Measurements from ENCODE around the gene HACL1. TPM values are rescaled to one million over a fixed set of nuclear protein-coding genes. Genes with fewer than 3 reads are reported as not detected.

HACL1 gene
- total RNA-seq, 1 experiment from 2014 or later = 20.5 TPM

DNA sequence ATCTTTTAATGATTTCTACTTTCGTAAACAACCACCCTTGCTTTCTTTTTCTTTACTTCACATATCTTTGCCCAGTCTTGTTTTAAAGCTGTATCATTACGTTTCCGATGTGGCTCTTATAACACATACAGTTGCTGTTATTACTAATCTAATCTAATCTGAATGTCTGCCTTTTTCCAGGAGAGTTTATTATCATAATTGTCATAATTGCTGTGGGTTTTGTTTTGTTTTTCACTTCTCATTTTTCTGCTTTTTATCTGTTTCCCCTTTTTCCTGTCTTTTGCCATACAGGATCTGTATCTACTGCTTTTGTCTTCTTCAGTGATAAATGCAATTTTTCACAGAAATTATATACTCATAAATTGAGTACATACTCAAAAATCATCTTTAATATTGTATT lies 24.9 kb downstream of the HACL1 start:
- RAD21 ChIA-PET (ENCODE audit: low non-redundant PET in 1 of 2, low total read pairs in 2 of 2, uncharacterized antibody in 2 of 2, unreplicated experiment in 2 of 2) = no interaction called here
- no peak overlapping the region for H3K9ac ChIP-seq (ENCODE audit: low read length)
- ATAC-seq (no peak), DNase-seq (ENCODE audit: low read depth, low spot score) (no peak)
- H3K27me3 ChIP-seq (ENCODE audit: insufficient read depth, low read length) = no peaks in the 10 kb centered on the region
- CTCF ChIA-PET = no interaction called here
- intact Hi-C loops (cut with micrococcal nuclease) = no loop called here
- no peak overlapping the region for H2AFZ ChIP-seq (ENCODE audit: low read depth, low read length, poor library complexity, severe bottlenecking)
- H3K36me3 ChIP-seq (ENCODE audit: control insufficient read depth in 1 of 2, insufficient read depth in 2 of 2, low read length in 2 of 2) = peaks cover 5 to 8% of the 10 kb centered on the region in 2 experiments; a peak in 3 of 4 replicates
- H4K20me1 ChIP-seq (ENCODE audit: insufficient read depth) = no peaks in the 10 kb centered on the region
- no peaks in the 10 kb centered on the region for H3K4me1 ChIP-seq (ENCODE audit: control insufficient read depth in 1 of 2, insufficient read depth in 2 of 2, low read length in 2 of 2)
- no peak for TF ChIP-seq ELF1 (IDR thresholded peaks at IDR 0.05; ENCODE audit: borderline replicate concordance, low read depth)
- no peak for TF ChIP-seq JUND (IDR thresholded peaks at IDR 0.05)
- no peak for TF ChIP-seq EZH2phosphoT487 (IDR thresholded peaks at IDR 0.05; ENCODE audit: borderline replicate concordance)
- no peak for TF ChIP-seq CBX3 (IDR thresholded peaks at IDR 0.05; ENCODE audit: low read depth)
- TF ChIP-seq YY1 (IDR thresholded peaks at IDR 0.05; ENCODE audit: extremely low read depth, insufficient replicate concordance, low read depth, low read length) = no peak
- TF ChIP-seq EGR1 (IDR thresholded peaks at IDR 0.05; ENCODE audit: low read depth) = no peak
- TF ChIP-seq RAD21 (IDR thresholded peaks at IDR 0.05; ENCODE audit: low read depth) = no peak
- TF ChIP-seq SIN3A (IDR thresholded peaks at IDR 0.05; ENCODE audit: low read depth) = no peak
- TF ChIP-seq, protein P1, sequence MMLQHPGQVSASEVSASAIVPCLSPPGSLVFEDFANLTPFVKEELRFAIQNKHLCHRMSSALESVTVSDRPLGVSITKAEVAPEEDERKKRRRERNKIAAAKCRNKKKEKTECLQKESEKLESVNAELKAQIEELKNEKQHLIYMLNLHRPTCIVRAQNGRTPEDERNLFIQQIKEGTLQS (IDR thresholded peaks at IDR 0.05) = no peak
- TF ChIP-seq EZH2 (IDR thresholded peaks at IDR 0.05) = no peak
- TF ChIP-seq POLR2AphosphoS5 (IDR thresholded peaks at IDR 0.05; ENCODE audit: low read depth, low read length) = no peak
- no peak for TF ChIP-seq POLR2A (IDR thresholded peaks at IDR 0.05; ENCODE audit: borderline replicate concordance, extremely low read depth, insufficient read depth, insufficient read length)
- TF ChIP-seq, protein P2, sequence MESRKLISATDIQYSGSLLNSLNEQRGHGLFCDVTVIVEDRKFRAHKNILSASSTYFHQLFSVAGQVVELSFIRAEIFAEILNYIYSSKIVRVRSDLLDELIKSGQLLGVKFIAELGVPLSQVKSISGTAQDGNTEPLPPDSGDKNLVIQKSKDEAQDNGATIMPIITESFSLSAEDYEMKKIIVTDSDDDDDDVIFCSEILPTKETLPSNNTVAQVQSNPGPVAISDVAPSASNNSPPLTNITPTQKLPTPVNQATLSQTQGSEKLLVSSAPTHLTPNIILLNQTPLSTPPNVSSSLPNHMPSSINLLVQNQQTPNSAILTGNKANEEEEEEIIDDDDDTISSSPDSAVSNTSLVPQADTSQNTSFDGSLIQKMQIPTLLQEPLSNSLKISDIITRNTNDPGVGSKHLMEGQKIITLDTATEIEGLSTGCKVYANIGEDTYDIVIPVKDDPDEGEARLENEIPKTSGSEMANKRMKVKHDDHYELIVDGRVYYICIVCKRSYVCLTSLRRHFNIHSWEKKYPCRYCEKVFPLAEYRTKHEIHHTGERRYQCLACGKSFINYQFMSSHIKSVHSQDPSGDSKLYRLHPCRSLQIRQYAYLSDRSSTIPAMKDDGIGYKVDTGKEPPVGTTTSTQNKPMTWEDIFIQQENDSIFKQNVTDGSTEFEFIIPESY (IDR thresholded peaks at IDR 0.05; ENCODE audit: extremely low read depth, insufficient replicate concordance, low read length) = no peak
- no peaks in the 10 kb centered on the region for H3K9me2 ChIP-seq (ENCODE audit: insufficient read depth)
- BruUV-seq (replicated peaks) = no TSS peak
- no peak overlapping the region for H3K4me3 ChIP-seq (replicated peaks in 1 of 2; ENCODE audit: low read depth in 1 of 2, low read length in 2 of 2)
- POLR2A ChIA-PET = no interaction called here
- no peak overlapping the region for H3K27ac ChIP-seq (ENCODE audit: low read depth, low read length)
- H3K79me2 ChIP-seq (ENCODE audit: insufficient read depth, low read length) = no peaks in the 10 kb centered on the region
- no peak overlapping the region for H3K4me2 ChIP-seq (ENCODE audit: low read length)
- no peaks in the 10 kb centered on the region for H3K9me3 ChIP-seq (ENCODE audit: control insufficient read depth in 1 of 2, insufficient read depth in 1 of 2, low read depth in 1 of 2, low read length in 2 of 2)
